ENCODE measurements around the gene CHN2.

The CHN2 gene

GRCh38 chr7:29405891-29406290, 211.3 kb downstream of the CHN2 start:
- DNase-seq (ENCODE audit: low read depth), result no peak

- DNase-seq (ENCODE audit: low read depth), result no peak
These were observed 211.8 kb downstream of the CHN2 start for GRCh38 chr7:29406366-29406765.

GRCh38 chr7:29408841-29409243, 214.3 kb downstream of the CHN2 start:
- DNase-seq (ENCODE audit: low read depth), result peak; percentile 25

- DNase-seq (ENCODE audit: low read depth), result no peak
These were observed 216.4 kb downstream of the CHN2 start for GRCh38 chr7:29410996-29411395.

GRCh38 chr7:29412912-29413311, 218.3 kb downstream of the CHN2 start:
- no peak for DNase-seq (ENCODE audit: low read depth)

GRCh38 chr7:29413626-29414136, 219.1 kb downstream of the CHN2 start:
- no peak for DNase-seq (ENCODE audit: low read depth)

- no peak for DNase-seq (ENCODE audit: low read depth)
These were observed 219.6 kb downstream of the CHN2 start for GRCh38 chr7:29414216-29414615.

- no peak for DNase-seq (ENCODE audit: low read depth)
These were observed 220.6 kb downstream of the CHN2 start for GRCh38 chr7:29415215-29415614.

- no peak for DNase-seq (ENCODE audit: low read depth)
These were observed 221.8 kb downstream of the CHN2 start for GRCh38 chr7:29416276-29416937.

- DNase-seq (ENCODE audit: low read depth), result no peak
These were observed 222.3 kb downstream of the CHN2 start for GRCh38 chr7:29416938-29417305.

- no peak for DNase-seq (ENCODE audit: low read depth)
These were observed 223.5 kb downstream of the CHN2 start for GRCh38 chr7:29418056-29418455.

- no peak for DNase-seq (ENCODE audit: low read depth)
These were observed 224.1 kb downstream of the CHN2 start for GRCh38 chr7:29418651-29419050.

- DNase-seq (ENCODE audit: low read depth), result no peak
These were observed 225.4 kb downstream of the CHN2 start for GRCh38 chr7:29420011-29420410.

GRCh38 chr7:29421010-29421956, 226.7 kb downstream of the CHN2 start:
- no peak for DNase-seq (ENCODE audit: low read depth)

- no peak for DNase-seq (ENCODE audit: low read depth)
These were observed 228.3 kb downstream of the CHN2 start for GRCh38 chr7:29422829-29423228.

- no peak for DNase-seq (ENCODE audit: low read depth)
These were observed 229.9 kb downstream of the CHN2 start for GRCh38 chr7:29424295-29424983.

- no peak for DNase-seq (ENCODE audit: low read depth)
These were observed 230.4 kb downstream of the CHN2 start for GRCh38 chr7:29424984-29425309.

GRCh38 chr7:29426587-29426986, 232.0 kb downstream of the CHN2 start:
- DNase-seq (ENCODE audit: low read depth), result no peak

GRCh38 chr7:29429401-29429800, 234.8 kb downstream of the CHN2 start:
- DNase-seq (ENCODE audit: low read depth), result no peak

GRCh38 chr7:29430279-29430949, 235.8 kb downstream of the CHN2 start:
- DNase-seq (ENCODE audit: low read depth), result no peak

GRCh38 chr7:29431686-29432085, 237.1 kb downstream of the CHN2 start:
- no peak for DNase-seq (ENCODE audit: low read depth)

GRCh38 chr7:29432721-29433120, 238.1 kb downstream of the CHN2 start:
- DNase-seq (ENCODE audit: low read depth), result no peak
